Stimulated activated CD4-positive, alpha-beta T cell treated with anti-CD3 and anti-CD28 coated beads, Interleukin-2, amount 100 ng/mL, for 24 hours (primary cell): ENCODE data around the gene PNMA6E.
"Not testable (repeated sequence)": the region's sequence is repeated elsewhere in the genome, so short reads cannot be mapped to it uniquely, and the experiment has no call there.

ENCODE experiments used
- DNase-seq, 2 donors: peaks; one replicate each; pipeline ENCODE4 v3.0.0-alpha.2; 2020

The PNMA6E gene

GRCh38 chrX:153407736-153408135, 6.6 kb upstream of the PNMA6E start:
- DNase-seq: no peak

GRCh38 chrX:153406903-153407302, 5.8 kb upstream of the PNMA6E start:
- DNase-seq: no peak

- DNase-seq: no peak
Measured at GRCh38 chrX:153406011-153406410, 4.9 kb upstream of the PNMA6E start.

DNA sequence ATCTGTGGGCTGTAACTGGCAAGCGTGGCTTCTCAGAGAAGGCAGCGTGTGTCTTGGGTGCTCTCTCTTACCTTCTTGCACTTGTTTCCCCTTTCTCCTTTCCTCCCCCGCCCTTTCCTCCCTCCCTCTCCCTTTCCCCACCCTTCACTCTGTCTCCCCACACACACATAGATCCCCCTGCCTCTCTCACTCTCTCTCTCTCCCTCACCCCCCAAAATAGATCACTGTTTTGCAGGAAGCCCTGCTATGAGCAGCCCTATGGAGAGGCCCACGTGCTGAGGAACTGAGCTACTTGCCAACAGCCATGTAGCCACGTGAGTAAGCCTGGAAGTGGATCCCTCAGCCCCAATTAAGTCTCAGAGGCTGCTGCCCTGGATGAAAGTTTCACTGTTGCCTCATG, 4.3 kb upstream of the PNMA6E start:
- DNase-seq: no peak

DNA sequence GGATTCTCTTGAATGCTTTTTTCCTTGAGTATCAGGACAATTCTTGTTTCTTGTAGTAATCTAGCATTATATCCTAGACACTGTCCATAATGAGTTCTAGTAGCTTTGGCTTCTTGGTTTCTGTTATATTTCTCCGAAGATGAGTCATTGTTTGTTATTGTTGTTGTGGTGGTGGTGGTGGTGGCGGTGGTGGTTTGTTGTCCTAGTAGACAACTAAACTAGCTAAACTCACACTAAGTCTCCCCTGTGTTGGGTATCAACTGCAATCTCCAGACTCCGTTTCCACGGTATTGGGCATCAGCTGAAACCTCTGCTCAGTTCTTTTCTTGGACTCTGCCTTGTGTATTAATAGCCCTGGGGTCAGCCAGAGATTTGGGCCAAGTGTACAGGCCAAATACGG, 3.2 kb upstream of the PNMA6E start:
- DNase-seq: not testable (repeated sequence)

DNA sequence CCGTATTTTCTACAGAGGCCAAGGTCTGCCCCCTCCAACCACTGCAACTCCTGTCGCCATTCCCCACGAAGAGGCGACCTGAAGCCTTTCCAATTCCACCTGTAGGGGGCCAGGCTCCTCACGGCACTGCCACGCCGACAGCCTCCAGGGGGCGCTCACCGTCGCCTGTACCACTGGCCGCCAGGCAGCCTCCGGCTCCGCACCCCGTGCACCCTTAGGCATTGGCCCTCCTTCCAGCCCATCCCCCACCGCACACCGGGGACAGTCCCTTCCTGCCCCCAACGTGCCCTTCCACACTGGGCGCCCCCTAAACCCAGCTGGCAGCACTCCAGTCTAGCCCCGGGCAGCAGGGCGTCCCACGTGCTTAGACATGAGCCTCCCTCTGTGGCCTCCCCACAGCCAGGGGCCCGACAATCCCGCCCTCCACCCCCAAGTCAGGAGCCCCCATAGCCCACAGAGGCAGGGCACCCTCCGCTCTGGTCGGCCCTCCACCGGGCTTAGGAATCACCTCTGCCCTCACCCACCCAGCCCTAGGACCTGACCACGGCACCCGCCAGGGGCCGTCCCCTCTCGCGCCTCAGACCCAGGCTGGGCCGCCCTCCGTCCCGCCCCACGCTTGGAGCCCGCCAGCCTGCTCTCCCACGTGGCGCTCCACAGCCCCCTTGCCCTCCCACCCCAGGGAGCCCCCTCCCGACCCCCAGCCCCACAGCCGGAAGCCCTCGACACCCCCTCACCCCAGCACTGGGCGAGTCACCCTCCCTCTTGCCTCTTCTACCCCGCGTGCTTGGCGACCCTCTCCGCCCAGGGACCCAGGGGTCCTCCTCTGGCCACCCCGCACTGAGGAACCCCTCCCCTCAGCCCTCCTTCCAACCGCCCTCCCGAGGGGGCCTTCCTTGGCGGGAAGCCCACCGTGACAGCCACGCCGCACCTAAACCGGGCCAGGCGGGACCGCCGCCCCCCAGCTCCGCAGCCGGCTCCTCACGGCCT, 711 bp downstream of the PNMA6E start:
- peak; percentile 53 to 69 for DNase-seq

- no peak for DNase-seq
Measured at GRCh38 chrX:153398275-153398960, 2.7 kb downstream of the PNMA6E start.

GRCh38 chrX:153397256-153397960, 3.7 kb downstream of the PNMA6E start:
- DNase-seq: no peak

- DNase-seq: no peak
Measured at GRCh38 chrX:153396320-153397195, 4.6 kb downstream of the PNMA6E start.

- no peak for DNase-seq
Measured at GRCh38 chrX:153395613-153396319, 5.4 kb downstream of the PNMA6E start.

- no peak for DNase-seq
Measured at GRCh38 chrX:153394612-153395011, 6.5 kb downstream of the PNMA6E start.

DNA sequence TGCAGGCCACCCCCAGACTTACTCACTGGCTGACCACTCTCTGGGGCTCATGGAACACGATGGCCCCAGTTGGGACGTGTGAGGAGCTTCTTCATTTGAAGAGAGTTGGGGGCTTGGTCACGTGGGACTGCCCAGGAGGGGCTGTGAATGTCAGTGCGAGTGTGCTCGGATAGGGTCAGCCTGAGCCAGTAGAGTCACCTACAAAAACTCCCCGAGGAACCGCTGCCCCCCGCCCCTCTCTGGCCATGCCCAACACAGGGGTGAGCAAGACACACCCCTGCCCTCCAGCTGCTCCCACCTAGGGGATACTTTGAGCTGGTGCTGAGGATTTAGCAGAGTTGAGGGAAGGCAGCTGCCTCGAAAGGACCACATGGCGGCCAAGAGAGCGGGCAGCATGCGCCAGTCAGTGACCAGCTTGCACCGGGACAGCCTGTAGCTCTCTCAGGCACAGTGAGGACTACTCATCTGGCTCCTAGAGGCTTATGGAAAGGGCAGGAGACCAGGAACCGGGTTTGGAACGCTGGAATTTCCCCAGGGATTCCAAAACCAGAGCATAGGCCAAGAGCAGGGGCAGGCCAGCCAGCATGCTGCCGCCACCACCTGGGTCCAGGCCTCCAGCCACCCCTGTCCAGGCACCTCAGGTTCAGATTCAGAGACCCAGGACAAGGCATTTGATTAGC, 8.4 kb downstream of the PNMA6E start:
- DNase-seq: no peak

GRCh38 chrX:153389460-153389768, 11.7 kb downstream of the PNMA6E start:
- DNase-seq: not testable (repeated sequence)

- DNase-seq: no peak
Measured at GRCh38 chrX:153388722-153389459, 12.3 kb downstream of the PNMA6E start.

DNA sequence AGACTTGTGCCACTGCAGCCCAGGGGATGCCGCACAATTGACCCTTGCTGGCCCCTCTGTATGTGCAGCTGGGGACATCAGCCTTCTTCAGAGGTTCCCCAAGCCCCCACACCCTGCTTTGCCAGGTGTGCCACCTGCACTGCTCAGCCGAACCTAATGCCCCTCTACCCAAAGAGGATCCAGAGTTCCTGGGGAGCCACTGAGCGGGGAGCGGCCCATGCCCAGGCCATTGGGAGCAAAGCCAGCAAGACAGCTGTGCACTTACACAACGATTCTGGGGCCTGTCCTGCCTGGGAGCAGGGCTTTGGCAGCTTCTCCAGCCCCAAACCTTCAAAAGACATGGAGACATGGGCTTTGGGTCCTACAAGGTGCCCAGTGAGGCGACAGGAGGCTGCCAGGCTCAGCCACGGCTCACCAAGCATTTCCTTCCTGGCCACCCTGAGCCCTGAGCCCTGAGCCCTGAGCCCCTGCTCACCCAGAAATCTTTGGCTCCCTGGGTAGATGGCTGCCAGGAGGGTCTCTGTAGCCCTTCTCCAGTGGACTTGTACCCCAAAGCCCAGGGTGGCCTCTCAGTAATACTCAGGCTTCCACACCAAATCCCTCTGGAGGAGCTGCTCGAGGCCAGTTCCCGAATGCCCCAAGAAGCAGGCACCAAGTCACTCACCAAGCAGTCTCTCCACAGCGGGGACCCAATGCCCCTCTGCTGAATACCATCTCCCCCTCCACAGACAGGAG, 13.0 kb downstream of the PNMA6E start:
- no peak for DNase-seq

DNA sequence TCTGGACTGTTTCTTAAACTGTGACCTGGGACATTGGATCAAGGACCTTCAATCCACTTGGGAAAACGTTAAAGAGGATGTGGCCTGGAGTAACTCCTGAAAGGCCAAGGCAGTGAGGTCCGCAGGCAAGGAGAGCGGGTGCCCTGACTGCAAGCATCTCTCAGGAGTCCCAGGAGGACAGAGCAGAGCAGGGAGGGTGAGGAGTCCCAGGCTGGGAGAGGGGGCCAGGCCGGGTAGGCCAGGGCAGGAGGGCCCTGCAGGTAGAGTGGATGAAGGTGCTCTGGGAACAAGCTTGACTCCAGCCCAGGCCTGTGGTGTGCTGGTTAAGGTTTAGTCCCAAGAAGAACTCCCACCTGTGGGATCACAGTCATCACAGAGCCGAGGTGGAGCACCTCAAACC, 13.8 kb downstream of the PNMA6E start:
- no peak for DNase-seq

GRCh38 chrX:153386097-153386496, 15.1 kb downstream of the PNMA6E start:
- DNase-seq: no peak

DNA sequence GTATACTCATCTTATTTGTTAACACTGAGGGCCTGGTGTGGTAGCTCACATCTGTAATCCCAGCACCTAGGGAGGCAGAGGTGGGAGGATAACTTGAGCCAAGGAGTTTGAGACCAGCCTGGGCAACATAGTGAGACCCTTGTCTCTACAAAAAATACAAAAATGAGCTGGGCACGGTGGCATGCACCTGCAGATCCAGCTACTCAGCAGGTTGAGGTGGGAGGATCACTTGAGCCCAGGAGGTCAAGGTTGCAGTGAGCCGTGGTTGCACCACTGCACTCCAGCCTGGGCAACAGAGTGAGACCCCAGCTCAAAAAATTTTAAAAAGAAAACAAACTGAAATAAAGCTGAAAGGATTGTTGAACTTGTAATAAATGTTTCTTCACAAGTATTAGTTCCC, 16.2 kb downstream of the PNMA6E start:
- DNase-seq: not testable (repeated sequence)

DNA sequence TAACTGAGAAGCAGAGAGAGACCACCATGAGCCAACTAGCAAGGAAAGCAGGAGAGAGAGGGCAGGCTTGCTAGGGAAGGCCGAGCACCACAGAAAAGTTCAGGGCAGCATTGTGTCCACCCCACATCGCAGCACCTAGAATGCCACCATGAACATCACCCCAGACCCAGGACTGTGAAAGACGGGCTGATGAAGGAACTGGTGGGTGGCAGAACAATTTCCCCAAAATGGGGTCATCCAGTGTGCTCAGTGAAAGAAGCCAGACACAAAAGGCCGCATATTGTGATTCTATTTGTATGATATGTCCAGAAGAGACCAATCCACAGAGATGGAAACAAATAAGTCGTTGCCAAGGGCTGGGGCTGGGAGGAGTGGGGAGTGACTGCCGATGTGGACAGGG, 16.8 kb downstream of the PNMA6E start:
- no peak for DNase-seq
